Dermis microvascular lymphatic vessel endothelial cell (primary cell): ENCODE data around the gene SPSB2. TPM values are rescaled to one million over a fixed set of nuclear protein-coding genes. Genes with fewer than 3 reads are reported as not detected.

ENCODE experiments used
- DNase-seq, 2 donors: peaks; one replicate each; pipeline versions ENCODE4 v3.0.0 to v3.0.0-alpha.2; 2010; ENCODE audit warnings: low read depth in 2 of 2
- total RNA-seq: library from RNA; depleted of rRNA; stranded (reverse); fragments of >200 nt; gene quantifications from 2 replicates; pipeline ENCODE4 v1.2.1, GENCODE V29; 2014

Gene SPSB2
- total RNA-seq, 1 donor from 2014 or later: 3.3 TPM

- DNase-seq: peak in 1 of 2 donors; percentile 59
Observed at GRCh38 chr12:6821591-6822425, 51.3 kb downstream of the SPSB2 start, which contains the start of gene GPR162. Gene GPR162, plus strand, starts transcription at chr12:6821821. Its CDS starts 2,078 bp downstream, at chr12:6823899.

Other genes starting within 250 kb of the SPSB2 start
- gene LPAR5, start 237.3 kb downstream of the SPSB2 start, total RNA-seq: under 0.01 TPM in 1 of 2 replicates, not detected in the other
- gene ACRBP, start 225.9 kb downstream of the SPSB2 start, total RNA-seq: 0.39 and 0.51 TPM in 2 replicates
- gene ING4, start 210.2 kb downstream of the SPSB2 start, total RNA-seq: 31.1 and 41.1 TPM in 2 replicates
- gene ZNF384, start 183.9 kb downstream of the SPSB2 start, total RNA-seq: 6.4 and 11.6 TPM in 2 replicates
- gene PIANP, start 172.5 kb downstream of the SPSB2 start, total RNA-seq: not detected in 2 replicates
- 35.8 and 50.4 TPM in 2 replicates for gene COPS7A, start 149.3 kb downstream of the SPSB2 start, total RNA-seq
- gene MLF2, start 120.2 kb downstream of the SPSB2 start, total RNA-seq: 76.4 and 115 TPM in 2 replicates
- gene PTMS, start 106.9 kb downstream of the SPSB2 start, total RNA-seq: 43.3 and 50.8 TPM in 2 replicates
- under 0.01 and 0.13 TPM in 2 replicates for gene LAG3, start 100.8 kb downstream of the SPSB2 start, total RNA-seq
- not detected in 2 replicates for gene CD4, start 83.8 kb downstream of the SPSB2 start, total RNA-seq
- gene GPR162, start 51.5 kb downstream of the SPSB2 start, total RNA-seq: 0.51 and 0.76 TPM in 2 replicates
- gene P3H3, start 44.9 kb downstream of the SPSB2 start, total RNA-seq: 18.2 and 22.6 TPM in 2 replicates
- gene GNB3, start 32.4 kb downstream of the SPSB2 start, total RNA-seq: 0.13 and 0.25 TPM in 2 replicates
- gene CDCA3, start 22.0 kb downstream of the SPSB2 start, total RNA-seq: 5.7 and 11.8 TPM in 2 replicates
- 82.5 and 83.7 TPM in 2 replicates for gene USP5, start 21.2 kb downstream of the SPSB2 start, total RNA-seq
- gene TPI1, start 5.8 kb downstream of the SPSB2 start, total RNA-seq: 778 and 977 TPM in 2 replicates
- gene LRRC23, start 31.5 kb upstream of the SPSB2 start, total RNA-seq: 2.0 and 2.1 TPM in 2 replicates
- gene ENO2, start 41.3 kb upstream of the SPSB2 start, total RNA-seq: 1.0 and 1.4 TPM in 2 replicates
- gene ATN1, start 54.7 kb upstream of the SPSB2 start, total RNA-seq: 5.1 and 12.1 TPM in 2 replicates
- not detected in 2 replicates for gene RNU7-1, start 70.5 kb upstream of the SPSB2 start, total RNA-seq
- 88.7 and 206 TPM in 2 replicates for gene C12orf57, start 70.7 kb upstream of the SPSB2 start, total RNA-seq
- gene PTPN6, start 78.1 kb upstream of the SPSB2 start, total RNA-seq: 2.4 and 2.6 TPM in 2 replicates
- 158 and 184 TPM in 2 replicates for gene PHB2, start 97.4 kb upstream of the SPSB2 start, total RNA-seq
- 30.2 and 30.8 TPM in 2 replicates for gene EMG1, start 97.6 kb upstream of the SPSB2 start, total RNA-seq
- 9.7 and 11.3 TPM in 2 replicates for gene LPCAT3, start 145.2 kb upstream of the SPSB2 start, total RNA-seq
- 0.13 TPM in 2 replicates for gene C1S, start 187.4 kb upstream of the SPSB2 start, total RNA-seq
- gene C1R, start 219.1 kb upstream of the SPSB2 start, total RNA-seq: 0.77 and 1.1 TPM in 2 replicates
- 13.4 and 15.6 TPM in 2 replicates for gene C1RL, start 235.9 kb upstream of the SPSB2 start, total RNA-seq